ENCODE data around the gene SPSB4. TPM values are rescaled to one million over a fixed set of nuclear protein-coding genes. Genes with fewer than 3 reads are reported as not detected.

SPSB4 gene
- total and polyA plus RNA-seq, 9 of the 15 experiments (the other 6 are each of a cell fraction or from before 2014, with no cell fraction given) = not detected

GRCh38 chr3:141067206-141067974 lies 16.2 kb downstream of the SPSB4 start:
- H3K36me3 ChIP-seq (ENCODE audit: control insufficient read depth, insufficient read depth, low read length) = no peaks in the 10 kb centered on the region
- H4K20me1 ChIP-seq (replicated peaks; ENCODE audit: control insufficient read depth, insufficient read depth, low read length) = no peaks in the 10 kb centered on the region
- H2AFZ ChIP-seq (ENCODE audit: low read depth, low read length) = no peak overlapping the region
- H3K79me2 ChIP-seq (ENCODE audit: control insufficient read depth, insufficient read depth, low read length) = no peaks in the 10 kb centered on the region
- no peak overlapping the region for H3K27ac ChIP-seq (ENCODE audit: extremely low read depth, low read depth, low read length)
- ChIA-PET POLR2A (interaction anchor here (0.6 to 0.8 kb wide), 3 partner anchors 13 to 43 kb away, joined by 3 to 4 read pairs (median 4); no protein-coding TSS in a partner anchor), CTCF (ENCODE audit: low intra/inter-chr PET ratio) (no interaction called here)
- H3K27me3 ChIP-seq (ENCODE audit: control insufficient read depth in 2 of 2, insufficient read depth in 2 of 2, low read length in 2 of 2) = peaks cover 33 to 59% of the 10 kb centered on the region in 2 experiments
- no peaks in the 10 kb centered on the region for H3K9me3 ChIP-seq (replicated peaks; ENCODE audit: control insufficient read depth, insufficient read depth, low read depth, low read length)
- DNase-seq (ENCODE audit: extremely low read depth in 1 of 4, low spot score in 3 of 4) (no peak), ATAC-seq (no peak), FAIRE-seq (no peak)
- BruUV-seq (replicated peaks) = no TSS peak
- H3K4me3 ChIP-seq = no peak overlapping the region
- peaks cover 0 to 10% of the 10 kb centered on the region in 2 experiments; a peak in 2 of 5 replicates for H3K4me1 ChIP-seq (replicated peaks in 1 of 2; ENCODE audit: control insufficient read depth in 2 of 2, insufficient read depth in 2 of 2, low read length in 2 of 2)
- TF ChIP-seq ZNF217 (CRISPR knock-in tag; IDR thresholded peaks at IDR 0.05) = no peak
- TF ChIP-seq CTCF (IDR thresholded peaks at IDR 0.05 in 2 of 3, conservative IDR thresholded peaks at IDR 0.05 in 1 of 3; ENCODE audit: insufficient read depth in 2 of 3, low read depth in 1 of 3, low read length in 3 of 3) = no peak
- TF ChIP-seq, protein P1, sequence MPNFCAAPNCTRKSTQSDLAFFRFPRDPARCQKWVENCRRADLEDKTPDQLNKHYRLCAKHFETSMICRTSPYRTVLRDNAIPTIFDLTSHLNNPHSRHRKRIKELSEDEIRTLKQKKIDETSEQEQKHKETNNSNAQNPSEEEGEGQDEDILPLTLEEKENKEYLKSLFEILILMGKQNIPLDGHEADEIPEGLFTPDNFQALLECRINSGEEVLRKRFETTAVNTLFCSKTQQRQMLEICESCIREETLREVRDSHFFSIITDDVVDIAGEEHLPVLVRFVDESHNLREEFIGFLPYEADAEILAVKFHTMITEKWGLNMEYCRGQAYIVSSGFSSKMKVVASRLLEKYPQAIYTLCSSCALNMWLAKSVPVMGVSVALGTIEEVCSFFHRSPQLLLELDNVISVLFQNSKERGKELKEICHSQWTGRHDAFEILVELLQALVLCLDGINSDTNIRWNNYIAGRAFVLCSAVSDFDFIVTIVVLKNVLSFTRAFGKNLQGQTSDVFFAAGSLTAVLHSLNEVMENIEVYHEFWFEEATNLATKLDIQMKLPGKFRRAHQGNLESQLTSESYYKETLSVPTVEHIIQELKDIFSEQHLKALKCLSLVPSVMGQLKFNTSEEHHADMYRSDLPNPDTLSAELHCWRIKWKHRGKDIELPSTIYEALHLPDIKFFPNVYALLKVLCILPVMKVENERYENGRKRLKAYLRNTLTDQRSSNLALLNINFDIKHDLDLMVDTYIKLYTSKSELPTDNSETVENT (CRISPR knock-in tag; IDR thresholded peaks at IDR 0.05) = no peak
- TF ChIP-seq CBFA2T2 (conservative IDR thresholded peaks at IDR 0.05) = no peak
- TF ChIP-seq, protein P2, sequence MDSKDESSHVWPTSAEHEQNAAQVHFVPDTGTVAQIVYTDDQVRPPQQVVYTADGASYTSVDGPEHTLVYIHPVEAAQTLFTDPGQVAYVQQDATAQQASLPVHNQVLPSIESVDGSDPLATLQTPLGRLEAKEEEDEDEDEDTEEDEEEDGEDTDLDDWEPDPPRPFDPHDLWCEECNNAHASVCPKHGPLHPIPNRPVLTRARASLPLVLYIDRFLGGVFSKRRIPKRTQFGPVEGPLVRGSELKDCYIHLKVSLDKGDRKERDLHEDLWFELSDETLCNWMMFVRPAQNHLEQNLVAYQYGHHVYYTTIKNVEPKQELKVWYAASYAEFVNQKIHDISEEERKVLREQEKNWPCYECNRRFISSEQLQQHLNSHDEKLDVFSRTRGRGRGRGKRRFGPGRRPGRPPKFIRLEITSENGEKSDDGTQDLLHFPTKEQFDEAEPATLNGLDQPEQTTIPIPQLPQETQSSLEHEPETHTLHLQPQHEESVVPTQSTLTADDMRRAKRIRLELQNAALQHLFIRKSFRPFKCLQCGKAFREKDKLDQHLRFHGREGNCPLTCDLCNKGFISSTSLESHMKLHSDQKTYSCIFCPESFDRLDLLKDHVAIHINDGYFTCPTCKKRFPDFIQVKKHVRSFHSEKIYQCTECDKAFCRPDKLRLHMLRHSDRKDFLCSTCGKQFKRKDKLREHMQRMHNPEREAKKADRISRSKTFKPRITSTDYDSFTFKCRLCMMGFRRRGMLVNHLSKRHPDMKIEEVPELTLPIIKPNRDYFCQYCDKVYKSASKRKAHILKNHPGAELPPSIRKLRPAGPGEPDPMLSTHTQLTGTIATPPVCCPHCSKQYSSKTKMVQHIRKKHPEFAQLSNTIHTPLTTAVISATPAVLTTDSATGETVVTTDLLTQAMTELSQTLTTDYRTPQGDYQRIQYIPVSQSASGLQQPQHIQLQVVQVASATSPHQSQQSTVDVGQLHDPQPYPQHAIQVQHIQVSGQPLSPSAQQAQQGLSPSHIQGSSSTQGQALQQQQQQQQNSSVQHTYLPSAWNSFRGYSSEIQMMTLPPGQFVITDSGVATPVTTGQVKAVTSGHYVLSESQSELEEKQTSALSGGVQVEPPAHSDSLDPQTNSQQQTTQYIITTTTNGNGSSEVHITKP (IDR thresholded peaks at IDR 0.05; ENCODE audit: partially characterized antibody) = no peak
- no peak for TF ChIP-seq BHLHE40 (IDR thresholded peaks at IDR 0.05; ENCODE audit: low read length)
- TF ChIP-seq RBM14 (IDR thresholded peaks at IDR 0.05; ENCODE audit: borderline replicate concordance, insufficient read depth, low read depth, low read length) = no peak
- under 1% methylated on average over 8 of the region's 8 CpGs for WGBS (ENCODE audit: insufficient coverage, low coverage, missing lambda C conversion rate)
- in situ Hi-C loops (cut with MboI) (no loop called here), intact Hi-C loops (cut with micrococcal nuclease) (no loop called here)
- H3K4me2 ChIP-seq (ENCODE audit: insufficient read depth, low read length) = no peak overlapping the region
- peaks cover 2% of the 10 kb centered on the region for H3K9me1 ChIP-seq (ENCODE audit: control insufficient read depth, insufficient read depth, low read length)
- H3K9ac ChIP-seq (ENCODE audit: insufficient read depth in 1 of 2, low read depth in 2 of 2, low read length in 2 of 2) = no peak overlapping the region
